ENCODE measurements around the gene CLRN3.

GRCh38 chr10:127915324-127915723 lies 22.6 kb upstream of the CLRN3 start:
- TF ChIP-seq JUNB (IDR thresholded peaks at IDR 0.05; ENCODE audit: unreplicated experiment) = no peak
- TF ChIP-seq CTCF (conservative IDR thresholded peaks at IDR 0.05; ENCODE audit: low read depth in 2 of 2) = no peak
- no peak for TF ChIP-seq CREB1 (CRISPR knock-in tag; IDR thresholded peaks at IDR 0.05; ENCODE audit: low read depth)
- TF ChIP-seq EZH2 (IDR thresholded peaks at IDR 0.05; ENCODE audit: low read depth, unreplicated experiment) = no peak
- TF ChIP-seq POLR2AphosphoS5 (IDR thresholded peaks at IDR 0.05; ENCODE audit: low read depth) = no peak
- no peak for TF ChIP-seq EZH2phosphoT487 (IDR thresholded peaks at IDR 0.05; ENCODE audit: unreplicated experiment)
- TF ChIP-seq, protein P1, sequence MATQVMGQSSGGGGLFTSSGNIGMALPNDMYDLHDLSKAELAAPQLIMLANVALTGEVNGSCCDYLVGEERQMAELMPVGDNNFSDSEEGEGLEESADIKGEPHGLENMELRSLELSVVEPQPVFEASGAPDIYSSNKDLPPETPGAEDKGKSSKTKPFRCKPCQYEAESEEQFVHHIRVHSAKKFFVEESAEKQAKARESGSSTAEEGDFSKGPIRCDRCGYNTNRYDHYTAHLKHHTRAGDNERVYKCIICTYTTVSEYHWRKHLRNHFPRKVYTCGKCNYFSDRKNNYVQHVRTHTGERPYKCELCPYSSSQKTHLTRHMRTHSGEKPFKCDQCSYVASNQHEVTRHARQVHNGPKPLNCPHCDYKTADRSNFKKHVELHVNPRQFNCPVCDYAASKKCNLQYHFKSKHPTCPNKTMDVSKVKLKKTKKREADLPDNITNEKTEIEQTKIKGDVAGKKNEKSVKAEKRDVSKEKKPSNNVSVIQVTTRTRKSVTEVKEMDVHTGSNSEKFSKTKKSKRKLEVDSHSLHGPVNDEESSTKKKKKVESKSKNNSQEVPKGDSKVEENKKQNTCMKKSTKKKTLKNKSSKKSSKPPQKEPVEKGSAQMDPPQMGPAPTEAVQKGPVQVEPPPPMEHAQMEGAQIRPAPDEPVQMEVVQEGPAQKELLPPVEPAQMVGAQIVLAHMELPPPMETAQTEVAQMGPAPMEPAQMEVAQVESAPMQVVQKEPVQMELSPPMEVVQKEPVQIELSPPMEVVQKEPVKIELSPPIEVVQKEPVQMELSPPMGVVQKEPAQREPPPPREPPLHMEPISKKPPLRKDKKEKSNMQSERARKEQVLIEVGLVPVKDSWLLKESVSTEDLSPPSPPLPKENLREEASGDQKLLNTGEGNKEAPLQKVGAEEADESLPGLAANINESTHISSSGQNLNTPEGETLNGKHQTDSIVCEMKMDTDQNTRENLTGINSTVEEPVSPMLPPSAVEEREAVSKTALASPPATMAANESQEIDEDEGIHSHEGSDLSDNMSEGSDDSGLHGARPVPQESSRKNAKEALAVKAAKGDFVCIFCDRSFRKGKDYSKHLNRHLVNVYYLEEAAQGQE (IDR thresholded peaks at IDR 0.05; ENCODE audit: unreplicated experiment) = no peak
- no peak for TF ChIP-seq ETS1 (IDR thresholded peaks at IDR 0.05)
- no peak for TF ChIP-seq ZNF331 (CRISPR knock-in tag; IDR thresholded peaks at IDR 0.05; ENCODE audit: low read depth)
- TF ChIP-seq STAT1 (IDR thresholded peaks at IDR 0.05; ENCODE audit: unreplicated experiment) = no peak
- TF ChIP-seq, protein P2, sequence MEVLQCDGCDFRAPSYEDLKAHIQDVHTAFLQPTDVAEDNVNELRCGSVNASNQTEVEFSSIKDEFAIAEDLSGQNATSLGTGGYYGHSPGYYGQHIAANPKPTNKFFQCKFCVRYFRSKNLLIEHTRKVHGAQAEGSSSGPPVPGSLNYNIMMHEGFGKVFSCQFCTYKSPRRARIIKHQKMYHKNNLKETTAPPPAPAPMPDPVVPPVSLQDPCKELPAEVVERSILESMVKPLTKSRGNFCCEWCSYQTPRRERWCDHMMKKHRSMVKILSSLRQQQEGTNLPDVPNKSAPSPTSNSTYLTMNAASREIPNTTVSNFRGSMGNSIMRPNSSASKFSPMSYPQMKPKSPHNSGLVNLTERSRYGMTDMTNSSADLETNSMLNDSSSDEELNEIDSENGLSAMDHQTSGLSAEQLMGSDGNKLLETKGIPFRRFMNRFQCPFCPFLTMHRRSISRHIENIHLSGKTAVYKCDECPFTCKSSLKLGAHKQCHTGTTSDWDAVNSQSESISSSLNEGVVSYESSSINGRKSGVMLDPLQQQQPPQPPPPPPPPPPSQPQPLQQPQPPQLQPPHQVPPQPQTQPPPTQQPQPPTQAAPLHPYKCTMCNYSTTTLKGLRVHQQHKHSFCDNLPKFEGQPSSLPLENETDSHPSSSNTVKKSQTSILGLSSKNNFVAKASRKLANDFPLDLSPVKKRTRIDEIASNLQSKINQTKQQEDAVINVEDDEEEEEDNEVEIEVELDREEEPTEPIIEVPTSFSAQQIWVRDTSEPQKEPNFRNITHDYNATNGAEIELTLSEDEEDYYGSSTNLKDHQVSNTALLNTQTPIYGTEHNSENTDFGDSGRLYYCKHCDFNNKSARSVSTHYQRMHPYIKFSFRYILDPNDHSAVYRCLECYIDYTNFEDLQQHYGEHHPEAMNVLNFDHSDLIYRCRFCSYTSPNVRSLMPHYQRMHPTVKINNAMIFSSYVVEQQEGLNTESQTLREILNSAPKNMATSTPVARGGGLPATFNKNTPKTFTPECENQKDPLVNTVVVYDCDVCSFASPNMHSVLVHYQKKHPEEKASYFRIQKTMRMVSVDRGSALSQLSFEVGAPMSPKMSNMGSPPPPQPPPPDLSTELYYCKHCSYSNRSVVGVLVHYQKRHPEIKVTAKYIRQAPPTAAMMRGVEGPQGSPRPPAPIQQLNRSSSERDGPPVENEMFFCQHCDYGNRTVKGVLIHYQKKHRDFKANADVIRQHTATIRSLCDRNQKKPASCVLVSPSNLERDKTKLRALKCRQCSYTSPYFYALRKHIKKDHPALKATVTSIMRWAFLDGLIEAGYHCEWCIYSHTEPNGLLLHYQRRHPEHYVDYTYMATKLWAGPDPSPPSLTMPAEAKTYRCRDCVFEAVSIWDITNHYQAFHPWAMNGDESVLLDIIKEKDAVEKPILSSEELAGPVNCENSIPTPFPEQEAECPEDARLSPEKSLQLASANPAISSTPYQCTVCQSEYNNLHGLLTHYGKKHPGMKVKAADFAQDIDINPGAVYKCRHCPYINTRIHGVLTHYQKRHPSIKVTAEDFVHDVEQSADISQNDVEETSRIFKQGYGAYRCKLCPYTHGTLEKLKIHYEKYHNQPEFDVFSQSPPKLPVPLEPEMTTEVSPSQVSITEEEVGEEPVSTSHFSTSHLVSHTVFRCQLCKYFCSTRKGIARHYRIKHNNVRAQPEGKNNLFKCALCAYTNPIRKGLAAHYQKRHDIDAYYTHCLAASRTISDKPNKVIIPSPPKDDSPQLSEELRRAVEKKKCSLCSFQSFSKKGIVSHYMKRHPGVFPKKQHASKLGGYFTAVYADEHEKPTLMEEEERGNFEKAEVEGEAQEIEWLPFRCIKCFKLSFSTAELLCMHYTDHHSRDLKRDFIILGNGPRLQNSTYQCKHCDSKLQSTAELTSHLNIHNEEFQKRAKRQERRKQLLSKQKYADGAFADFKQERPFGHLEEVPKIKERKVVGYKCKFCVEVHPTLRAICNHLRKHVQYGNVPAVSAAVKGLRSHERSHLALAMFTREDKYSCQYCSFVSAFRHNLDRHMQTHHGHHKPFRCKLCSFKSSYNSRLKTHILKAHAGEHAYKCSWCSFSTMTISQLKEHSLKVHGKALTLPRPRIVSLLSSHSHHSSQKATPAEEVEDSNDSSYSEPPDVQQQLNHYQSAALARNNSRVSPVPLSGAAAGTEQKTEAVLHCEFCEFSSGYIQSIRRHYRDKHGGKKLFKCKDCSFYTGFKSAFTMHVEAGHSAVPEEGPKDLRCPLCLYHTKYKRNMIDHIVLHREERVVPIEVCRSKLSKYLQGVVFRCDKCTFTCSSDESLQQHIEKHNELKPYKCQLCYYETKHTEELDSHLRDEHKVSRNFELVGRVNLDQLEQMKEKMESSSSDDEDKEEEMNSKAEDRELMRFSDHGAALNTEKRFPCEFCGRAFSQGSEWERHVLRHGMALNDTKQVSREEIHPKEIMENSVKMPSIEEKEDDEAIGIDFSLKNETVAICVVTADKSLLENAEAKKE (CRISPR knock-in tag; IDR thresholded peaks at IDR 0.05) = no peak

Data from GM23338 (cell line).